ENCODE measurements around the gene MT1HL1. TPM values are rescaled to one million over a fixed set of nuclear protein-coding genes. Genes with fewer than 3 reads are reported as not detected.

The MT1HL1 gene
- total RNA-seq, 4 donors from 2014 or later, result not detected

DNA sequence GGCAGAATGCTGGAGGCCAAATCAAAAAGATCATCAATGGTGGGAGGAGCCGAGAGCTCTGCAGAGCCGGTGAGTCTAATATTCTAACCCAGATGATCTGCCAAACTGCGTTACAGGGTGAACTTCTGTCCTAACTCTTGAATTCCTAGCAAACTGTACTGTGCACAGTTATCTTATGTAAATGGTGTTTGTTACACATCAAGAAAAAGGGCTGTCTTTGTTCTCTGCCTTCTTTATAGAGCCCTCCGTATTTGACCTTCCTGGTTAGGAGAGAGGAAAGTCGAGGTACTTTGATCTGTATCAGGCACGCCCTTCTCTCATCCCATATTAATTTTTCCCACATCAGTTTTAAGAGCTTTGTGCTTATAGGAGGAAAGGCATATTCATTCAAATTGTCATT is 37.6 kb downstream of the MT1HL1 start:
- intact Hi-C loops (cut with DNase I; ENCODE audit: low total_unique reads), result no loop called here
- 79 to 84% methylated on average over 6 of the region's 6 CpGs for WGBS, 2 donors
- no peak overlapping the region for H3K4me3 ChIP-seq (ENCODE audit: low read depth, poor library complexity, severe bottlenecking)
- TF ChIP-seq CTCF (IDR thresholded peaks at IDR 0.05) (no peak), POLR2A (IDR thresholded peaks at IDR 0.05) (no peak)
- no peak for DNase-seq (ENCODE audit: low spot score in 2 of 2)

DNA sequence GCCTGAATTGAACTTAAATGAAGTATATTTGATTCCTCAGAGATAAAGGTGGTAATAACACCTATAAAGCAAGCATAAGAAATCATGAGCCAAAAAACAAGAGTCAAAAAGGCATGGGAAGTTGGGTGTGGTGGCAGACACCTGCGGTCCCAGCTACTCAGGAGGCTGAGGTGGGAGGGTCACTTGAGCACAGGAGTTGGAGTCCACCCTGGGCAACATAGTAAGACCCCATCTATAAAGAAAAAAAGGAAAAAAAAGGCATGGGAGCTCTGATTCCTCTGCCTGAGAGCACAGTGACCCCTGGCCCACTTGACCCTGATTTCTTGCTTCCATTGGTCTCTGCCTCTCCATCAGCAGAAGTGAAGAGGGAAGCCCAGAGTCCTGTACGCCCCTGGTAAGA is 40.3 kb downstream of the MT1HL1 start:
- DNase-seq (ENCODE audit: low spot score in 2 of 2), result no peak
- 69 to 77% methylated on average over 2 of the region's 2 CpGs for WGBS, 2 donors
- no peak for TF ChIP-seq CTCF (IDR thresholded peaks at IDR 0.05)
- TF ChIP-seq POLR2A (IDR thresholded peaks at IDR 0.05), result no peak
- intact Hi-C loops (cut with DNase I; ENCODE audit: low total_unique reads), result no loop called here
- no peak overlapping the region for H3K4me3 ChIP-seq (ENCODE audit: low read depth, poor library complexity, severe bottlenecking)

- intact Hi-C loops (cut with DNase I; ENCODE audit: low total_unique reads), result no loop called here
- WGBS, 2 donors, result 97 to 98% methylated on average over 2 of the region's 2 CpGs
- no peak for DNase-seq (ENCODE audit: low spot score in 2 of 2)
- no peak overlapping the region for H3K4me3 ChIP-seq (ENCODE audit: low read depth, poor library complexity, severe bottlenecking)
- TF ChIP-seq CTCF (IDR thresholded peaks at IDR 0.05), result no peak
- TF ChIP-seq POLR2A (IDR thresholded peaks at IDR 0.05), result no peak
These were observed 45.1 kb downstream of the MT1HL1 start for GRCh38 chr1:236959112-236959511.

DNA sequence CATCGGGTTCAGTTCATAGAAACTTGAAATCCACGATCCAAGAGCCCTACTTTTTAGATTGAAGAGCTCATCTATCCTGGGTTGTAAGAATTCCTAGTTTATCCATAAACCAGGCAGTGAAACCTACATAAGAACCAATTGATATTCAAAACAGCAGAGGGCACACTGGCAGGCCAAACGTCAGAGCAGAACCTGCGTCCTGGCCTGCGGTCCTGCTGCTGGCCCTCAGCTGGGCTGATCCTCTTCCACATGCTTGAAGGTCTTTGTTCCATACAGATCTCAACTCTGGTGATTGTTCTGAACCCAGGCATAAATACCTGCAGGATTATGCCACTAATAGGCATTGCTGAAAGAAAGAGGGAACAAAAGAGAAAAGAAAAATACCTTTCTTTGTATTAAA is 47.0 kb downstream of the MT1HL1 start:
- no peak for DNase-seq (ENCODE audit: low spot score in 2 of 2)
- no peak overlapping the region for H3K4me3 ChIP-seq (ENCODE audit: low read depth, poor library complexity, severe bottlenecking)
- intact Hi-C loops (cut with DNase I; ENCODE audit: low total_unique reads), result no loop called here
- TF ChIP-seq CTCF (IDR thresholded peaks at IDR 0.05) (no peak), POLR2A (IDR thresholded peaks at IDR 0.05) (no peak)
- WGBS, 2 donors, result 55 to 81% methylated on average over 5 of the region's 5 CpGs

Other genes starting within 250 kb of the MT1HL1 start
- gene MTR, start 209.1 kb downstream of the MT1HL1 start, total RNA-seq, result 10 to 100 TPM; 16.3 to 34.0 (median 24.2) TPM
- under 1 TPM; 0.19 to 0.97 (median 0.66) TPM for gene RYR2, start 37.7 kb upstream of the MT1HL1 start, total RNA-seq

All from lower leg skin (tissue), 4 donors.